A549 (cell line): ENCODE results near the gene KRTAP9-1.

Experiments used
- POLR2A ChIP-seq: IDR thresholded peaks from 2 replicates; pipeline ENCODE4 v1.6.1; 2012; ENCODE audit warnings: mild to moderate bottlenecking, low read length
- RAD21 ChIP-seq, 2 experiments: fragments of >200 bp in 1 of 2; sonication (Bioruptor Twin) in 1 of 2; formaldehyde crosslinking in 1 of 2; IDR thresholded peaks in 1 of 2; conservative IDR thresholded peaks in 1 of 2; 2 replicates in 1 of 2; 3 replicates in 1 of 2; pipeline ENCODE4 v1.6.1; 2012 to 2018; ENCODE audit warnings: inconsistent platforms in 1 of 2
- RFX5 ChIP-seq: fragments of 450-650 bp; IDR thresholded peaks from 2 replicates; pipeline ENCODE4 v1.7.1; 2014; ENCODE audit warnings: antibody characterized with exemption, mild to moderate bottlenecking, moderate library complexity
- ZFP36 ChIP-seq: fragments of 450-650 bp; IDR thresholded peaks from 2 replicates; pipeline ENCODE4 v1.6.1; 2014; ENCODE audit warnings: borderline replicate concordance; ENCODE audit not compliant: partially characterized antibody
- ZSCAN20 ChIP-seq: fragments of 250-450 bp; sonication (Bioruptor Pico); IDR thresholded peaks from 2 replicates; pipeline ENCODE4 v1.8.0; 2022; ENCODE audit warnings: mild to moderate bottlenecking, moderate library complexity
- TF ChIP-seq, protein P1 (sequence below): fragments of >200 bp; sonication (Bioruptor Twin); formaldehyde crosslinking; IDR thresholded peaks from 3 replicates; pipeline ENCODE4 v1.5.1; 2016
- TF ChIP-seq, protein P2 (sequence below): fragments of 450-650 bp; IDR thresholded peaks from 2 replicates; pipeline ENCODE4 v1.6.1; 2014; ENCODE audit warnings: antibody characterized with exemption

DNA sequence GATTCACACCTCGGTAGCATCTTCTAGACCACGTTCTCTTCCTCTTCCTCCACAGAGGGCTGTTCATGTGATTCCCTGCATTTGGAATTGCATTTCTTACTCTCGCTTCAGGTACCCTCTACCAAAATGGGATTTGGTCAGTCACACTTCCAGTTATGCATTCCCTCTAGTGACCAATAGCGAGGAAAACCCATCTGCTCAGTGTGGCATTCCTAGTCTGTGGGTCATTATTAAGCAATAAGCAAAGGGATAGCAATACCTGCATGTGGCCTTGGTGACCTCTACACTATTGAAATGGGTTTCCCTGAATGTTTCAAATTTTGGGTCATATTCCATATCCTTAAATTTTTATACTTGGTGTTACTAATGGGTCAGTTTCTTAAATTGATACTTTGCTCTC, 39.7 kb upstream of the KRTAP9-1 start:
- TF ChIP-seq POLR2A = no peak
- TF ChIP-seq, protein P1, sequence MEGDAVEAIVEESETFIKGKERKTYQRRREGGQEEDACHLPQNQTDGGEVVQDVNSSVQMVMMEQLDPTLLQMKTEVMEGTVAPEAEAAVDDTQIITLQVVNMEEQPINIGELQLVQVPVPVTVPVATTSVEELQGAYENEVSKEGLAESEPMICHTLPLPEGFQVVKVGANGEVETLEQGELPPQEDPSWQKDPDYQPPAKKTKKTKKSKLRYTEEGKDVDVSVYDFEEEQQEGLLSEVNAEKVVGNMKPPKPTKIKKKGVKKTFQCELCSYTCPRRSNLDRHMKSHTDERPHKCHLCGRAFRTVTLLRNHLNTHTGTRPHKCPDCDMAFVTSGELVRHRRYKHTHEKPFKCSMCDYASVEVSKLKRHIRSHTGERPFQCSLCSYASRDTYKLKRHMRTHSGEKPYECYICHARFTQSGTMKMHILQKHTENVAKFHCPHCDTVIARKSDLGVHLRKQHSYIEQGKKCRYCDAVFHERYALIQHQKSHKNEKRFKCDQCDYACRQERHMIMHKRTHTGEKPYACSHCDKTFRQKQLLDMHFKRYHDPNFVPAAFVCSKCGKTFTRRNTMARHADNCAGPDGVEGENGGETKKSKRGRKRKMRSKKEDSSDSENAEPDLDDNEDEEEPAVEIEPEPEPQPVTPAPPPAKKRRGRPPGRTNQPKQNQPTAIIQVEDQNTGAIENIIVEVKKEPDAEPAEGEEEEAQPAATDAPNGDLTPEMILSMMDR = no peak
- no peak for TF ChIP-seq RFX5
- TF ChIP-seq RAD21 (conservative IDR thresholded peaks at IDR 0.05 in 1 of 2, IDR thresholded peaks at IDR 0.05 in 1 of 2) = no peak
- no peak for TF ChIP-seq ZFP36
- TF ChIP-seq ZSCAN20 (CRISPR knock-in tag) = no peak
- TF ChIP-seq, protein P2, sequence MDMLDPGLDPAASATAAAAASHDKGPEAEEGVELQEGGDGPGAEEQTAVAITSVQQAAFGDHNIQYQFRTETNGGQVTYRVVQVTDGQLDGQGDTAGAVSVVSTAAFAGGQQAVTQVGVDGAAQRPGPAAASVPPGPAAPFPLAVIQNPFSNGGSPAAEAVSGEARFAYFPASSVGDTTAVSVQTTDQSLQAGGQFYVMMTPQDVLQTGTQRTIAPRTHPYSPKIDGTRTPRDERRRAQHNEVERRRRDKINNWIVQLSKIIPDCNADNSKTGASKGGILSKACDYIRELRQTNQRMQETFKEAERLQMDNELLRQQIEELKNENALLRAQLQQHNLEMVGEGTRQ = no peak
